Progenitor cell of endocrine pancreas (in vitro differentiated cells): Measurements from ENCODE around the gene NTRK1. TPM values are rescaled to one million over a fixed set of nuclear protein-coding genes. Genes with fewer than 3 reads are reported as not detected.

ENCODE experiments used
- DNase-seq: peaks from one replicate; pipeline ENCODE4 v3.0.0; 2021; ENCODE audit warnings: low spot score; ENCODE audit not compliant: unreplicated experiment
- H3K27ac Mint-ChIP-seq: 2 replicates; pipeline ENCODE4 v1.8.0; 2021; ENCODE audit warnings: mild to moderate bottlenecking, moderate library complexity, mixed read lengths
- H3K27me3 Mint-ChIP-seq: 2 replicates; pipeline ENCODE4 v1.8.0; 2021; ENCODE audit warnings: mixed read lengths
- H3K36me3 Mint-ChIP-seq: 2 replicates; pipeline ENCODE4 v1.8.0; 2022; ENCODE audit warnings: mixed read lengths; ENCODE audit not compliant: insufficient read depth
- H3K4me1 Mint-ChIP-seq: 2 replicates; pipeline ENCODE4 v1.8.0; 2021; ENCODE audit warnings: low read depth, mixed read lengths
- H3K4me3 Mint-ChIP-seq: 2 replicates; pipeline ENCODE4 v1.8.0; 2021; ENCODE audit warnings: low read depth, mild to moderate bottlenecking, moderate library complexity, mixed read lengths
- H3K9me3 Mint-ChIP-seq: 2 replicates; pipeline ENCODE4 v1.8.0; 2021; ENCODE audit warnings: low read depth, mixed read lengths
- total RNA-seq: library from RNA; stranded (reverse); gene quantifications from 2 replicates; pipeline ENCODE4 v1.2.1, GENCODE V29; 2021
- TF ChIP-seq, protein P1 (sequence below): fragments of 200-600 bp; sonication (generic); IDR thresholded peaks from one replicate; pipeline ENCODE4 v1.5.0; 2021; ENCODE audit warnings: antibody characterized with exemption, mild to moderate bottlenecking; ENCODE audit not compliant: unreplicated experiment

NTRK1 gene
- total RNA-seq, 1 donor from 2014 or later: not detected

DNA sequence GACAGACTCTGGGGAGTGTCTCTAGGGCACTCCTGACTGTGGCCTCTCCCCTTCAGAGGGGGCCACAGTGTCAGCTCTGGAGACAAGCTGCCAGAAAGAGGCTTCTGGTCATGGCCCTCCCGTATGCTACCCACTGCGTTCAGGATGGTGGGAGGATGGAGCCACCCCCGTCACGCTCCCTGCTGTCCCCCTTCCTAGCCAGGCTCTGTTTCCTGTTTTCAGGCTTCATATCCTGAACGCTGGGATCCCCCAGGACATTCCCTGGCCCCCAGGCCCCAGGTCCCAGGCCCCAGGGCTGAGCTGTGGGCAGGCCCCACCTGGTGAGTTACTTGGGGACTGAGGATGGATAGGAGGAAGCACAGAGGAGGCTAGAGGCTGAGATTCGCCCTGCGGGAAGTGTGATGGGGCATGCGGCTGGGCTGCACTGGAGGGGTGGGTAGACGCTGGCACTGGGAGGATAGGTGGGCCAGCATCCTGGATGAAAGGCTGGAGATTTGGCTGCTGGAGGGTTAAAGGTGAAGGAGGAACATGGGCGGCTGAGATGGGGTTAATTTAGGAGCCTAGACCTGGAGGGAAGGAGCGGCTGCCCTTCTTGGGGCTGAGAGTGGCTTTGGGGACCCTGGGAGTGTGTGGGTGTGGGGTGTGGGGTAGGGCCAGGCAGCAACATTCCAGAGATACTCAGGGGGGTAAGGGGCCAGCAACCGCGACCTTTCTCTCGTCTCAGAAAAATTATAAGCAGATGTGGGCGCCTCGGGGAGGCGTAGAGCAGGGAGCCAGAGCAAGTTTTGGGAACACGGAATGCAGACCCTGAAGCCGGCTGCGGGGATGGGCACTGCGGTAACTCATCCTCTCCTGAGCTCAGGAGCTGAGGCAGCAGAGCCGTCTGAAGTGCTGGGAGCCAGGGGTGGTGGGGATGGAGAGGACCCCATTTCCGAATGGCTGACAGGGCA is 41.6 kb downstream of the NTRK1 start:
- H3K9me3 Mint-ChIP-seq: no peaks in the 10 kb centered on the region
- no peak for DNase-seq
- no peaks in the 10 kb centered on the region for H3K4me1 Mint-ChIP-seq
- no peaks in the 10 kb centered on the region for H3K36me3 Mint-ChIP-seq
- TF ChIP-seq, protein P1, sequence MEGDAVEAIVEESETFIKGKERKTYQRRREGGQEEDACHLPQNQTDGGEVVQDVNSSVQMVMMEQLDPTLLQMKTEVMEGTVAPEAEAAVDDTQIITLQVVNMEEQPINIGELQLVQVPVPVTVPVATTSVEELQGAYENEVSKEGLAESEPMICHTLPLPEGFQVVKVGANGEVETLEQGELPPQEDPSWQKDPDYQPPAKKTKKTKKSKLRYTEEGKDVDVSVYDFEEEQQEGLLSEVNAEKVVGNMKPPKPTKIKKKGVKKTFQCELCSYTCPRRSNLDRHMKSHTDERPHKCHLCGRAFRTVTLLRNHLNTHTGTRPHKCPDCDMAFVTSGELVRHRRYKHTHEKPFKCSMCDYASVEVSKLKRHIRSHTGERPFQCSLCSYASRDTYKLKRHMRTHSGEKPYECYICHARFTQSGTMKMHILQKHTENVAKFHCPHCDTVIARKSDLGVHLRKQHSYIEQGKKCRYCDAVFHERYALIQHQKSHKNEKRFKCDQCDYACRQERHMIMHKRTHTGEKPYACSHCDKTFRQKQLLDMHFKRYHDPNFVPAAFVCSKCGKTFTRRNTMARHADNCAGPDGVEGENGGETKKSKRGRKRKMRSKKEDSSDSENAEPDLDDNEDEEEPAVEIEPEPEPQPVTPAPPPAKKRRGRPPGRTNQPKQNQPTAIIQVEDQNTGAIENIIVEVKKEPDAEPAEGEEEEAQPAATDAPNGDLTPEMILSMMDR: no peak
- H3K27ac Mint-ChIP-seq: no peak overlapping the region
- peaks cover 65% of the 10 kb centered on the region for H3K27me3 Mint-ChIP-seq
- no peak overlapping the region for H3K4me3 Mint-ChIP-seq

DNA sequence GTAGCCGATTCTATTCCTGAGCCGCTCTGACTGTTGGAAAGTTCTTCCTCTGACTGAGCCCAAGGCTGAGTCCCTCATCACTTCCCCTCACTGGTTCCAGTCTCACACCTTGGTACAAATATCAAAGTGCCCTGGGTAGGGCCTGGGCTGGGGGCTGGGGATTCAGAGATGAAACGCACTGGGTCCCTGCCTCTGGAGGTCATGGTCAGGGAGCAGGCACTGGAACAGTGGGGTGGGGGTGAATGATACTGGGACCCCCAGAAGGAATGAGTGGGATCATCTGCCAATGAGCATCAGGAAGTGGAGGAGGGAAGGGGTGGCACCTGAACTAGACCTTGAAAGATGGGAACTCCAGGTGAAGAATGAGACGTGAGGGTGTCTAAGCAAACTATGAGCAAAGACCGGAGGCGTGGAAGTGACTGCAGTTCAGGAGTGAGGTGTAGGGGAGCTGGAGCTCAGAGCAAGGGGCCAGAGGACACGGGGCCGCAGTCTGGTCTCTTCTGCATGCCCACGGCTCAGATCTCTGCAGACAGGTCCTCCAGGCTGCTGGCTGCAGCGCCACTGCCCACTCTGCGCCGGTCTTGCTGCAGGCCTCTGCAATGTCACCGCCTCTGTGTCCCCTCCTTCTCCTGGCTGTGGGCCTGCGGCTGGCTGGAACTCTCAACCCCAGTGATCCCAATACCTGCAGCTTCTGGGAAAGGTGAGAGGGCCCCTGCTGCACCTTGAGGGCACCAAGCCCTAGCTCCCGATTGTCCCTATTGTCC is 42.8 kb downstream of the NTRK1 start:
- no peak overlapping the region for H3K27ac Mint-ChIP-seq
- H3K4me1 Mint-ChIP-seq: no peaks in the 10 kb centered on the region
- H3K4me3 Mint-ChIP-seq: no peak overlapping the region
- H3K36me3 Mint-ChIP-seq: no peaks in the 10 kb centered on the region
- no peak for DNase-seq
- H3K9me3 Mint-ChIP-seq: no peaks in the 10 kb centered on the region
- peaks cover 56% of the 10 kb centered on the region for H3K27me3 Mint-ChIP-seq
- TF ChIP-seq, protein P1: no peak

DNA sequence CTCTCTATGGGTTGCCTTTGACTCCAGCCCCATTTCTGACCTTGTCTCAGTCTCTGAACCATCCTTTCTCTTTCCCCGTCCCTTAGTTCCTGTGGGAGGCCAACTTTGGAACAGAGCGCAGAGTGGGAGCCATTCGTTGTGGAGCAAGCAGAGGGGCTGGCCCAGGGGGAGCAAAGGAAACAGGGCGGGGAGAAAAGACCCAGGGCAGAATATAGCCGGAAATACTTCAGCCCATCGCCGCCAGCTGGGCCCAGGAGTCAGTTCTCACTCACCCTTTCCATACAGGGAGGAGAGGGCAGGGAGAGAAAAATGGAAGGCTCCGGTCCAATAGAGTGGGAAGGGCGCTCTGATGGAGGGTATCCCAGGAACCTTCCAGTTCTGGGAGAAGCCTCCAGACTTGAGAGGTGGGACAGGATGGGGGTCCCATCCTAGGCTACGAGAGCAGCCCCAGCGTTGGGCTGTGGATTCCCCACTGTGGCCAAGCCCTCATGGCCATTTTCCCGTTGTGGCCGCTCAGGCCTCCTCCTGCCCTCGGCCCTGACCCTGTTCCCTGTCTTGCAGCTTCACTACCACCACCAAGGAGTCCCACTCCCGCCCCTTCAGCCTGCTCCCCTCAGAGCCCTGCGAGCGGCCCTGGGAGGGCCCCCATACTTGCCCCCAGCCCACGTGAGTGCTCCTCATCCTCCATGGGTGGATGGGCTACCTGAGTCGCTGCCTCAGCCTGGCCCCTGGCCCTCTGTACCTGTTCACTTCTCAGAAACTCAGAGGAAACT is 43.7 kb downstream of the NTRK1 start:
- no peak for DNase-seq
- Mint-ChIP-seq H3K27ac (no peak overlapping the region), H3K36me3 (no peaks in the 10 kb centered on the region), H3K4me3 (no peak overlapping the region), H3K9me3 (no peaks in the 10 kb centered on the region), H3K27me3 (peaks cover 56% of the 10 kb centered on the region), H3K4me1 (no peaks in the 10 kb centered on the region)
- TF ChIP-seq, protein P1: no peak

DNA sequence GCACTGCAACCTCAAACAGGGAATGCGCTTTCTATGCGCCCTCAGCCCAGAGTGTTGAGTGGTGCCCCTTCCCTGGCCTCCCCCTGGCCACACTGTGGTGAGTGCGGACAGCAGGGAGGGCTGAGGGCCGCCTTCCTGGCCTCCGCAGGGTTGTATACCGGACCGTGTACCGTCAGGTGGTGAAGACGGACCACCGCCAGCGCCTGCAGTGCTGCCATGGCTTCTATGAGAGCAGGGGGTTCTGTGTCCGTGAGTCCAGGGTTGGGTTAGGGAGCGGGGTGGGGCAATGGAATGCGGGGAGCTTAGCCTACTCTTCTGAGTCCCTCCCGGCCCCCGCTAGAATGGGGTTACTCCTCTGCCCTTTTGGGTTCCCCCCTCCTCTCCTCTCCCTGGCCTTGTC is 44.5 kb downstream of the NTRK1 start:
- DNase-seq: no peak
- H3K27me3 Mint-ChIP-seq: peaks cover 50% of the 10 kb centered on the region
- H3K9me3 Mint-ChIP-seq: no peaks in the 10 kb centered on the region
- H3K36me3 Mint-ChIP-seq: no peaks in the 10 kb centered on the region
- TF ChIP-seq, protein P1: no peak
- H3K27ac Mint-ChIP-seq: no peak overlapping the region
- no peaks in the 10 kb centered on the region for H3K4me1 Mint-ChIP-seq
- H3K4me3 Mint-ChIP-seq: no peak overlapping the region

DNA sequence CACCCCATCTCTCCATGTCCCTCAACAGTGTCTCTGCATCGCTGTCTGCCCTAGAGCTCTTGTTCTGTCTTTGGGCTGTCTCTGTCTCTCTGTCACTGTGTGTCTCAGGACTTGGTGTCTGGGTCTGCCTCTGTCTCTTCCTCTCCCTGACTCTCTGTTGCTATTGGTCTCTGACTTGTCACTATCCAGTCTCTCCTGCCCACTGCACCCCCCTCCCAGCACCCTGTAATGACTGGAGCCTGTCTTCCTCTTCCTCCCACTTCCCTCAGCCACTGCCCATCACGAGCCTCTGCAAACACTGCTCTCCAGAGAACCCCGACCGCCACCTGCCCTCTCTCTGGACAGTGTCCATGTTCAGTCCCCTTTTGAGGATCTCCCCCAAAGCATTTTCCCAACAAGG is 45.0 kb downstream of the NTRK1 start:
- H3K4me3 Mint-ChIP-seq: no peak overlapping the region
- peaks cover 2% of the 10 kb centered on the region for H3K4me1 Mint-ChIP-seq
- no peaks in the 10 kb centered on the region for H3K9me3 Mint-ChIP-seq
- H3K27me3 Mint-ChIP-seq: peaks cover 50% of the 10 kb centered on the region
- TF ChIP-seq, protein P1: no peak
- no peak for DNase-seq
- H3K36me3 Mint-ChIP-seq: no peaks in the 10 kb centered on the region
- H3K27ac Mint-ChIP-seq: no peak overlapping the region
